GM21447 (cell line): ENCODE measurements around the gene GAA.

Source experiments
- ATAC-seq: cut with Tn5 transposase; IDR thresholded peaks from one replicate; pipeline ENCODE4 v1.9.1; 2021; ENCODE audit not compliant: unreplicated experiment

The GAA gene

GRCh38 chr17:80101011-80101945, at the start of gene GAA:
GAA (plus strand) TSS chr17:80101581; CDS start chr17:80104587, 3,006 bp downstream.
- ATAC-seq, result peak; percentile 52

GRCh38 chr17:80051681-80052080, 49.7 kb upstream of the GAA start:
- ATAC-seq, result no peak

GRCh38 chr17:80053102-80053501, 48.3 kb upstream of the GAA start:
- no peak for ATAC-seq

GRCh38 chr17:80055597-80055996, 45.8 kb upstream of the GAA start:
- ATAC-seq, result no peak

- no peak for ATAC-seq
Measured at GRCh38 chr17:80058311-80058955, 42.9 kb upstream of the GAA start.

GRCh38 chr17:80060644-80061043, 40.7 kb upstream of the GAA start:
- ATAC-seq, result no peak

- no peak for ATAC-seq
Measured at GRCh38 chr17:80061421-80061820, 40.0 kb upstream of the GAA start.

- no peak for ATAC-seq
Measured at GRCh38 chr17:80063830-80064585, 37.4 kb upstream of the GAA start.

GRCh38 chr17:80064696-80065095, 36.7 kb upstream of the GAA start:
- ATAC-seq, result no peak

- no peak for ATAC-seq
Measured at GRCh38 chr17:80065478-80066170, 35.8 kb upstream of the GAA start.

GRCh38 chr17:80067393-80067986, 33.9 kb upstream of the GAA start:
- no peak for ATAC-seq

- ATAC-seq, result no peak
Measured at GRCh38 chr17:80068301-80069222, 32.8 kb upstream of the GAA start.

- ATAC-seq, result no peak
Measured at GRCh38 chr17:80070375-80071115, 30.8 kb upstream of the GAA start.

- no peak for ATAC-seq
Measured at GRCh38 chr17:80071116-80071841, 30.1 kb upstream of the GAA start.

GRCh38 chr17:80072410-80072809, 29.0 kb upstream of the GAA start:
- ATAC-seq, result no peak

- ATAC-seq, result no peak
Measured at GRCh38 chr17:80080081-80080480, 21.3 kb upstream of the GAA start.

GRCh38 chr17:80081596-80081995, 19.8 kb upstream of the GAA start:
- no peak for ATAC-seq
